HG03066 (cell line): ENCODE results near the gene SULT2B1.
"Not testable (repeated sequence)": the region's sequence is repeated elsewhere in the genome, so short reads cannot be mapped to it uniquely, and the experiment has no call there.

Source experiments
- ATAC-seq: cut with Tn5 transposase; IDR thresholded peaks from one replicate; pipeline ENCODE4 v1.9.1; 2021; ENCODE audit warnings: low read depth; ENCODE audit not compliant: unreplicated experiment

SULT2B1 gene

DNA sequence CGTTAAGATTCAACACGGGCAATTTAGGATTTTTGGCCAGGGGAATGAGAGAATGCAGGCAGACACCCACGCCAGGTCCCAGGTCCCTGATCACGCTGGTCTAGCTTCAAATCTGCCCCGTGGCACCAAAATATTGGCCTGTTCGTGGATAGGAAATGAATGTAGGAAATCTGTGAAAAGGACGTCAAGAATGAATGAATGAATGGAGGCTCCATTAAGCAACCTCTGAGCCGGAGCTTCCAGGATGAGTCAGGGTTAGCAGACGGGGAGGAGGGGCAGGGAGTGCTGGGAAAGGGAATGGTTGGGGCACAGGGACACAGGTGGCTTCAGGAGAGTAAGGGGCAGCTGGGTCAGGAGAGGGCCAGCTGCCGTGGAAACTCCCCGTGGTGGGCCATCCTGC lies 4.2 kb downstream of the SULT2B1 start:
- ATAC-seq = no peak

DNA sequence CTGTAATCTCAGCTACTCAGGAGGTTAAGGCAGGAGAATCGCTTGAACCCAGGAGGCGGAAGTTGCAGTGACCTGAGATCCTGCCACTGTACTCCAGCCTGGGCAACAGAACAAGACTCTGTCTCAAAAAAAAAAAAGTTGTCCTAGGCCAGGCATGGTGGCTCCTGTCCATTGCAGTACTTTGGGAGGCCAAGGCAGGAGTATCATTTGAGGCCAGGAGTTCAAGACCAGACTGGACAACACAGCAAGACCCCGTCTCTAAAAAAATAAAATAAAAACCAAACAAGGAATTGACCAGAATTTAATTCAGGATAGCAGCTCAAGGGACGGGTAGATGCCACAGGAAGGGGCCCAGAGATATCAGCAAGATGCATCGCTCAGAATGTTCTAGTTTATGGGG lies 4.9 kb downstream of the SULT2B1 start:
- no peak for ATAC-seq

DNA sequence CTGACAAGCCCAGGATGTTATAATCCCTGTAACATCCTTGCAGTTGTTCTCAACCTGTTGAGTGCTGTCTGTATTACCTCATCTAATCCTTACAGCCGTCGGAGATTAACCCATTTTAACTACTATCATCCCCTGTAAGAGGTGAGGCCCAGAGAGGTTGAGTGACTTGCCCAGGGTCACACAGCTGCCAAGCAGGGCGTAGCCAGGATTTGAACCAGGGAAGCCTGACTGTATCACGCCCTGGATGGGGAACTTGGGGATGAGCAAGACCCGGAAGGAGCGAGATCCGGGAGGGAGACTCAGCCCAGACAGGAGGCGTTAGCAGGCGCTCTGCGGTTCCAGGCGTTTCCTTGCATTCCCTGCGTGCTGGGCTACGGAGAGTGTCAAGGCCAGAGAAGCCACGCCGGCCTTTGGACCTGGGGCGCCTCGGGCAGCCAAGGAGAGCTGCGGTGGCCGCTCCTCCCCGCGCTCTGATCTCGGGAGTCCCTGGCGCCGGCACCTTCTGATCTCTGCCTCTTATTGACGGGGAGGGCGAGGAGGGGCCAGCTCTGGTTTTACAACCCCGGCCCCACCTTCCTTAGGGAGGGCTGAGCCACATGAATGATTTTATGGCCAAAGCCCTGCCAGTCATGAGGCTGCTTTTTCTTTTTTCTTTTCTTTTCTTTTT lies 6.2 kb downstream of the SULT2B1 start:
- ATAC-seq = no peak

DNA sequence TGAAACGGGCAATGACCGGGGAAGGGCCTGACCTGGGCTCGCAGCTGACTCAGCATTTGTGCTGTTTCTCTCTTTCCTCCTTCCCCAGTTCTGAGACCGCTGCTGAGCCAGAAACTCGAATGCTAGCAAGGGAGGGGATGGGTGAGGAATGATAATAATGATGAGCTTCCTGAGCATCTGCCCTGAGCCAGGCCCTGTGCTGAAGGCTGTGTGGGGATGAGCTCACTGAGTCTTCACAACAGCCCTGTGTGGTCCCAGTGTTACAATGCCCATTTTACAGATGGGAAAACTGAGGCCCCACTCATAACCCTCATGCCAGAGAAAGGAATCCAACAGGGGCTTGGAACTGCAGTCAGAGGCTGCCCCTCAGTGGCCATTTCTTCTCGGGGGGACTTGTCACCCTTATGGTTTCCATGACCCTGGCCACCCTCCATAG lies 8.1 kb downstream of the SULT2B1 start:
- no peak for ATAC-seq

DNA sequence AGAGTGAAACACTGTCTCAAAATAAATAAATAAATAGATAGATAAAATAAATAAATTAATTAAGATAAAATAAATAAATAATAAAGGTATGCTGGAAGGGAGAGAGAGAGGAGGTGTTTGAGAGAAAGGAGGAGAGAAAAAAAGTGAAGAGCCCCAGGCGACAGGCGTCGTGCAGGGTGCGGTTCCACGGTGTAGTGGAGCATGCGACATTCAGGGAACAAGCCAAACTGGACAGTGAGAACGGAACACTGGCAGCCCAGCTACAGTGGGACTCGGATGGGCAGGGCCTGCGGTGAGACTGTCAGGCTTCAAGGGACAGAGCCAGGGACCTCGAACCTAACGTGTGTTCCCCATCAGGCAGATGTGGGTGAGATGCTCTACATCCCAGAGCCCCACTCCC lies 9.4 kb downstream of the SULT2B1 start:
- no peak for ATAC-seq

DNA sequence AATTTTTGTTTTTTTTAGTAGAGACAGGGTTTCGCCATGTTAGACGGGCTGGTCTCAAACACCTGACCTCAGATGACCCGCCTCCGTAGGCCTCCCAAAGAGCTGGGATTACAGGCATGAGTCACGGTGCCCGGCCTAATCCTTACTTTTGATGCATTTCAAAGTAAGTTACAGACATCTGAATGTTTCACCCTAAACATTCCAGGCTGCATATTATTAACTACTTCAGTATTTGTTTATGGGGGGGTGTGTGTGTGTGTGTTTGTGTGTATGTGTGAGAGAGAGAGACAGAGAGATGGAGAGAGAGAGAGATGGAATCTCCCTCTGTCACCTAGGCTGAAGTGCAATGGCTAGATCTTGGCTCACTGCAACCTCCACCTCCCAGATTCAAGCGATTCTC lies 13.1 kb downstream of the SULT2B1 start:
- no peak for ATAC-seq

DNA sequence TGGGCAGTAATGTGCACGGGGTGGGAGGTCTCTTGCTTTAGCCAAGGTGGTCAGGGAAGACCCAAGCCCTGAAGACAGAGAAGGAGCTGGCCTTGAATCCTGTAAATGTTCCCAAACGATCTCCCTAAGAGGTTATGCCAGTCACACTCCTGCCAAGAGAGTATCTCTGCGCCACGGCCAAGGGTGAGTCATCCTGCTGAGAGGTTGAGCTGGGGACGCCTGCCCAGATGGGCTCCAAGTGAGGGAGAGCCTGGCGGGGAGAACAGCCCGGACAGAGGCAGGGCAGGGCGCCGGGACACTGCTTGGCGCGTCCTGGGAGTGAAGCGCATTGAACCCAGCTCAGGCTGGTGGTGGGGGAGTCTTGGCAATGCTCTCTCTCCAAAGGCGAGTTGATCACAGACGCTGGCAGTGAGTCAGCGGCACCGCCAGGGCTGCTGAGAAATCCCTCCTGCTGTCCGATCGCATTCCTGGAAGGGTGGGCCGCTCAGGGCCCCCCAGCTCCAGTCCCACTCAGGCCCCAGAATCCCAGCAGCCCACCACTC lies 16.4 kb downstream of the SULT2B1 start:
- ATAC-seq = no peak

DNA sequence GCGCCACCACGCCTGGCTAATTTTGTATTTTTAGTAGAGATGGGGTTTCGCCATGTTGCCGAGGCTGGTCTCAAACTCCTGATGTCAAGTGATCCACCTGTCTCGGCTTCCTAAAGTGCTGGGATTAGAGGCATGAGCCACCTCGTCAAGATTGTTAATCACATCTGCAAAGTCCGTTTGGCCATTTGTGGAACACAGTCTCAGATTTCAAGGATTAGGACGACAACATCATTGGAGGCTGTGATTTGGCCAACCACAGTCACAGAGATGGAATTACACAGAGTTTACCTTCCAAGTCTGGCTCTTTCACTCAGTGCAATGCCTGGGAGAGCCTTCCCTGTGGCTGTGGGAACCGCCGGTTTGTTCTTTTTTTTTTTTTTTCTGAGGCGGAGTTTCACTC lies 17.8 kb downstream of the SULT2B1 start:
- ATAC-seq = no peak

DNA sequence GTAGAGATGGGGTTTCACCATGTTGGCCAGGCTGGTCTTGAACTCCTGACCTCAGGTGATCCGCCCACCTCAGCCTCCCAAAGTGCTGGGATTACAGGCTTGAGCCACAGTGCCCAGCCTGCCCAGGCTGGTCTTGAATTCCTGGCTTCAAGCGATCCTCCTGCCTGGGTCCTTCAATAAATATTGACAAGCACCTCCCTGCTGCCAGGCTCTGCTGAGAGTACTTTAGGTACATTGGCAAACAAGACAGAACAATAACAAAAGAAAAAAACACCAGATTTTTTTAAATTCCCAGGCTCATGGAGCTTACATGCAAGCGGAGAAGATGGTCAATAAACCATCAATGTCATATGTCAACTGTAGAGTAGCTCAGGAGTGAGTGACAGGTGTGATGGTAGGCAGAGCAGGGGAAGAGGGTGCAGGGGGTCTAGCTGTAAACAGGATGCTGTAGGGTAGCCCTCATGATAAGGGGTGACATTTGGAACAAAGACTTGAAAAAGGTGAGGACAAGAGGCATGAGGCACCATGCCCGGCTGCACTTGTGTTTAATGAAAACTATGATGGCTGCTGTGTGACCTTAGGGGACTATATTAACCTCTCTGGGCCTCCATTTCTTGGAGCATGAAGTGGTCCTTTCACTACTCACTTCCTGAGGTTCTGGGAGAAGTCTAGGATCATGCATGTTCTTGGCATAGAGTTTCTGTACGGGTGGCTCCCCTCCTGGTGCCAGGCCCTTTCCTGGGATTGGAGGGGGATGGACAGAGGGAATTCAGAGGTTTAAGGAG lies 19.6 kb downstream of the SULT2B1 start:
- no peak for ATAC-seq

DNA sequence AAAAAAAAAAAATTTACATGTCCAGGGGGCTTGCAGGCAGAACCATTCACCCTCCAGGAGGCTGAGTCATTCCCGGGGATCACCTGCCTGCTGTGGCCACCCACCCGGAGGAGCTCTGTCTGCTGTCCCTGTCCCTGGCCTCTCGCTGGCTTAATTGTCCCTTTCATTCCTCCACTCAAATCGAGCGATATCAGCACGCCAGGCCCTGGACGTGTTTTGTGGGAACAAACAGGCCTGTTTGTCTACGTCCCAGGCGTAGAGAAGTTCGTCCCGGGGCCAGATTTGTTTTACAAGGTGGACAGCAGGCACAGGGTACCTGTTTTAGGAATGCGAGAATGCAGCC lies 21.2 kb downstream of the SULT2B1 start:
- no peak for ATAC-seq

DNA sequence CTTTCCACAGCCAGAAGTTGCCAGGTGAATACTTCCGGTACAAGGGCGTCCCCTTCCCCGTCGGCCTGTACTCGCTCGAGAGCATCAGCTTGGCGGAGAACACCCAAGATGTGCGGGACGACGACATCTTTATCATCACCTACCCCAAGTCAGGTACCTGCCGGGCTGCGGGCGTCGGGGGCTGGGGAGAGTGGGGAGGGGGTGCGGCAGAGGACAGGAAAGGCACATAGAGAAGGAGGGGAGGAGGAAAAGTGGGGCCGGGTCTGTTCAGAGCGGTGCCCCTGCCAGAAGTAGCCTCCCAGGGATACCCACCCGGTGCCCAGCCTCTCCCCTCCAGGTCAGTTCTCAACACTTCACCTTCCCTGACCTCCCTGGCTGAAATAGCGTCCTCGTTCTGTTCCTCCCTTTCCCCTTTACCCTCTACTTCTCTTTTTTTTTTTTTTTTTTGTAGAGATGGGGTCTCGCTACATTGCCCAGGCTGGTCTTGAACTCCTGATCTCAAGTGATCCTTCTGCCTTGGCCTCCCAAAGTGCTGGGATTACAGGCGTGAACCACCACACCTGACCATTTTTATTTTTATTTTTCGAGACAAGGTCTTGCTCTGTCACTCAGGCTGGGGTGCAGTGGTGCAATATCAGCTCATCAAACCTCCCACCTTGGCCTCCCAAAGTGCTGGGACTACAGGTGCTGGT lies 24.1 kb downstream of the SULT2B1 start:
- ATAC-seq = no peak

DNA sequence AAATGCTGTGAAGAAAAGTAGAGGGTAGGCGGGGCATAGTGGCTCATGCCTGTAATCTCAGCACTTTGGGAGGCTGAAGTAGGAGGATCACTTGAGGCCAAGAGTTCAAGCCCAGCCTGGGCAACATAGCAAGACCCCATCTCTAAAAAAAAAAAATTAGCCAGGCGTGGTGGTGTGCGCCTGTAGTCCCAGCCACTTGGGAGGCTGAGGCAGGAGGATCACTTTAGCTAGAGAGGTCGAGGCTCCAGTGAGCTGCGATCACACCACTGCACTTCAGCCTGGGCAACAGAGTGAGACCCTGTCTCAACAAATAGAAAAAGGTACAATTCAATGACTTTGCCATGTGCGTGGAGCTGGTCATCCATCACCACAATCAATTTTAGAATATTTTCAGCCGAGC lies 25.9 kb downstream of the SULT2B1 start:
- not testable (repeated sequence) for ATAC-seq

DNA sequence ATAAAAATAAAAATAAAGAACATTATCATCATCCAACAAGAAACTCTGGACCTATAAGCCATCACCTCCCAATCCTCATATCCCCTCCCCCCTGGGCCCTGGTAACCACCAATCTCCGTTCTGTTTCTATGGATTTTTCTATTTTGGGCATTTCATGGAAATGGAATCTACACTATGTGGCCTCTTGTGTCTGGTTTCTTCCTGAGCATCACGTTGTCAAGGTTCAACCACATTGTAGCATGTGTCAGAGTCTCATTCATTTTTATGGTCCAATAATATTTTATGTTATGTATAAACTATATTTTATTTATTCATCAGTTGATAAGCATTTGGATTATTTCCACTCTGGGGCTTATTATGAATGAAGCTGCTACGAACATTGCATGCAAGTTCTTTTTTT lies 26.9 kb downstream of the SULT2B1 start:
- no peak for ATAC-seq

DNA sequence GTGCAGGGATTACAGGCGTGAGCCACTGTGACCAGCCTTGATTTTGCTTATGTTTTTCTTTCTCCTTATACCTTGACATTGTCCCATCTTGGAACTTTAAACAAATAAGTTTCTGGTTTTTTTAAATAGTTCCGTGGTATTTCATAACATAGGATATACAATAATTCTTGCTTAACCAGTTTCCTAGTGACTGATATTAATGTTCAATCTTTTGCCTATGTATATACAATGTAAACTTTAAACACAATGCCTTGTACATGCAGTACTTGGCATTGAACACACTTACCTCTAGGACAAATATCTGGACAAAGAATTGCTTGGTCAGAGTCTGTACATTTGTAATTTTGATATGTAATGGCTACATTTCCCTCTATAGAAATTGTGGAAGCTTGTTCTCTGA lies 30.2 kb downstream of the SULT2B1 start:
- no peak for ATAC-seq

DNA sequence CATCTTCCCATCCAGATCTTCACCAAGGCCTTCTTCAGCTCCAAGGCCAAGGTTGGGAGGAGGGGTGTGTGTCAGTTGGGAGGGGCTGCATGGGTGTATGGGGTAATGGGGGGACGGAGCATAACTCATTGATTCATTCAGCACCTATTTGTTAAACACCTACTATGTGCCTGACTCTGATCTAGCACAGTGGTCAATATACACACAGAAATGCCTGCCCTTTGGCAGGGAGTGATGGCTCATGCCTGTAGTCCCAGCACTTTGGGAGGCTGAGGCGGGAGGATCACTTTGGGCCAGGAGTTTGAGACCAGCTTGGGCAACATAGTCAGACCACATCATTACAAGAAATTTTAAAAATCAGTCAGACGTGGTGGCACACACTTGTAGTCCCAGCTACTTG lies 35.4 kb downstream of the SULT2B1 start:
- ATAC-seq = no peak

DNA sequence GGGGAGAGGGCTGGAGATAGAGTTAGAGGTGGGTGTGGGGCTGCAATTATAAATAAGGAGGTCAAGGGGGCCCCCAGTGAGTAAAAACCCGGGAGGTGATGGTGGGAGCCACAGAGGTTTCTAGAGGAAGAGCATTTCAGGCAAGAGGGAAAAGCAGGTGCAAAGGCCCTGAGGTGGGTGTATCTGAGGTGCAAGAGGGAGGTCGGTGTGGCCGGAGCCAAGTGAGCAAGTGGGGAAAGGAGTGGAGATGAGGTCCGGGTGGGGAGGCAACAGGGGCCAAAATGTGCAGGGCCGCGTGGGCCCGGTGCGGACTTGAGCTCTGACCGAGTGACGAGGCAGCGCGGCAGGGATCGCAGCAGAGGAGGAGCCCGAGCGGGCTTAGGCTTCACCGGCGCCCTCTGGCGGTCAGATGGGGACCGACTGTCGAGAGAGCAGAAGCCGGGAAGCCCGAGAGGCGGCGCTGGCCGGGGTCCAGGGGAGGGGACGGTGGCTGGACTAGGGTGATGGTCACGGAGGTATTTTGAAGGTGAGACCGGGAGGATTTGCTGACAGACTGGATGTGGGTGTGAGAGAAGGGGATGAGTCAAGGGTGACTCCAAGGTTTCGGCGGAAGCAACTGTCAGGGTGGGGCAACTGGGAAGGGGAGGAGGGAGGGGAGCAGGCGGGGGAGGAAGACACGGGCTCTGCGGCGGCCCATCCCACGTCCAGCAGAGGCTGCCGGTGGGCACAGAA lies 36.9 kb downstream of the SULT2B1 start:
- no peak for ATAC-seq

DNA sequence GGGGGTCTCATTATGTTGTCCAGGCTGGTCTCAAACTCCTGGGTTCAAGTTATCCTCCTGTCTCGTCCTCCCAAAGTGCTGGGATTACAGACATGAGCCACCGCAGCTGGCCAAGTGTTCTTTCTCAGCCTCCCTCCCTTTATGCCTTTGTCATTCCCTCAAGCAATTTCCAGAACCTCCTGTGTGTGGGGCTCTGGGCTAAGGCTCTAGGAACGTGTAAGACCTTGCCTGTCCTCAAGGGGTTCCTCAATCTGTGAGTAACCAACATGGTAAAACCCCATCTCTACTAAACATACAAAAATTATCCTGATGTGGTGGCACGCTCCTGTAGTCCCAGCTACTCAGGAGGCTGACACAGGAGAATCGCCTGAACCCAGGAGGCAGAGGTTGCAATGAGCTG lies 39.0 kb downstream of the SULT2B1 start:
- no peak for ATAC-seq

DNA sequence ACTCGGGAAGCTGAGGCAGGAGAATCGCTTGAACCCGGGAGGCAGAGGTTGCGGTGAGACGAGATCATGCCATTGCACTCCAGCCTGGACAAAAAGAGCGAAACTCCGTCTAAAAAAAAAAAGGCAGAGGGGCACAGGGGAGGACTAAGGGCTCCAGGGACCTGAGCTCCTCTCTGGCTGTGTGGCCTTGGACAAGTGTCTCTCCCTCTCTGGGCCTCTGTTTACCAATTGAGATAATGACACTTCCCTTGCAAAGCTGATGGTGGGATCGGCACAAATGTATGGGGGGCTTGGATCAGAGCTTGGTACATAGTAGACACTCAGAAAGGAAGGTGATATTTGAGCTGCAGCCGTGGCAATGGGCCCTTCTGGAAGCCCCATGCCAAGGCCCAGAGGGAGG lies 43.2 kb downstream of the SULT2B1 start:
- no peak for ATAC-seq

DNA sequence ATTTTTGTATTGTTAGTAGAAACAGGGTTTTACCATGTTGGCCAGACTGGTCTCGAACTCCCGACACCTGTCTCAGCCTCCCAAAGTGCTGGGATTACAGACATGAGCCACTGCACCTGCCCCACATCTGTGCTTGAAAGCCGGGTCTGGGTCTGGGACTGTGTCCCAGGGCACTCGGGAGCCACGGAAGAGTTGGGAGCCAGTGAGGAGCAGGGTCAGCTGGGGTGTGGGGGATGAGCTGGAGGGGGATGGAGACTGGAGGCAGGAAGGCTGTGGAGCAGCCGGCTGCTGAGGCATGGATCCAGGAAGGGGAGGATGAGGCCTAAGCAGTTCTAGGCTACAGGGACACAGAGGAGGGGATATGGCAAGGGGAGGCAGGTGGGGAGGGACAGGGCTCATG lies 43.9 kb downstream of the SULT2B1 start:
- ATAC-seq = no peak

DNA sequence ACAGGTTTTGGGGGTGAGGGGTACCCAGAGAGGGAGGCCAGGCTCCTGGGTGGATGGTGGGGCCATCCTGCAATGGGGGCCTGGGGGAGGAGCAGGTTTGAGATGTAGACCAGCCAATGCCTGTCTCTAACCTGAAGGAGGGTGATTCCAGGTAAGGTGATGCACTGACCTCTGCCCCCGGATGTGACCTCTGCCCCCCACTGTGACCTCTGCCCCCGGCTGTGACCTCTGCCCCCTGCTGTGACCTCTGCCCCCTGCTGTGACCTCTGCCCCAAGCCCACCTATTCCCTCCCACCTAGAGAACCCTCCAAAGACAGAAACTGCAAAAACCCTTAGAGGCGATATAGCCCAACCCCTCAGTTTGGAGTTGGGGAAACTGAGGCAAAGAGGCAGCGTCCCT lies 44.3 kb downstream of the SULT2B1 start:
- ATAC-seq = no peak
